HG02973 (cell line): ENCODE measurements around the gene SLFN12L.
A peak's percentile ranks its signal among the peaks of the same experiment; 100 is the strongest.
"Not testable (repeated sequence)": the region's sequence is repeated elsewhere in the genome, so short reads cannot be mapped to it uniquely, and the experiment has no call there.

Experiments
- ATAC-seq: cut with Tn5 transposase; IDR thresholded peaks from one replicate; pipeline ENCODE4 v1.9.1; 2021; ENCODE audit warnings: moderate library complexity; ENCODE audit not compliant: unreplicated experiment

SLFN12L gene

GRCh38 chr17:35498448-35499178 is 38.9 kb downstream of the SLFN12L start:
- ATAC-seq: no peak

GRCh38 chr17:35496451-35497290 is 40.8 kb downstream of the SLFN12L start:
- ATAC-seq: no peak

- ATAC-seq: no peak
Measured at GRCh38 chr17:35493040-35493439, 44.4 kb downstream of the SLFN12L start.

GRCh38 chr17:35491417-35491816 is 46.1 kb downstream of the SLFN12L start:
- no peak for ATAC-seq

- ATAC-seq: no peak
Measured at GRCh38 chr17:35489944-35490343, 47.5 kb downstream of the SLFN12L start.

GRCh38 chr17:35488991-35489390 is 48.5 kb downstream of the SLFN12L start:
- no peak for ATAC-seq

- ATAC-seq: peak; percentile 55
Measured at GRCh38 chr17:35486920-35487732, 50.4 kb downstream of the SLFN12L start.

- no peak for ATAC-seq
Measured at GRCh38 chr17:35479271-35479670, 58.2 kb downstream of the SLFN12L start.

- ATAC-seq: no peak
Measured at GRCh38 chr17:35477248-35477647, 60.2 kb downstream of the SLFN12L start.

- ATAC-seq: no peak
Measured at GRCh38 chr17:35476283-35476820, 61.1 kb downstream of the SLFN12L start.

- ATAC-seq: no peak
Measured at GRCh38 chr17:35468475-35468874, 69.0 kb downstream of the SLFN12L start.

- no peak for ATAC-seq
Measured at GRCh38 chr17:35467824-35468223, 69.7 kb downstream of the SLFN12L start.

- ATAC-seq: peak; percentile 76
Measured at GRCh38 chr17:35460354-35460851, 77.1 kb downstream of the SLFN12L start.

GRCh38 chr17:35454035-35454434 is 83.4 kb downstream of the SLFN12L start:
- ATAC-seq: not testable (repeated sequence)

- no peak for ATAC-seq
Measured at GRCh38 chr17:35453171-35453570, 84.3 kb downstream of the SLFN12L start.

GRCh38 chr17:35449371-35449931 is 88.0 kb downstream of the SLFN12L start:
- ATAC-seq: no peak

GRCh38 chr17:35448899-35449227 is 88.6 kb downstream of the SLFN12L start:
- ATAC-seq: no peak

- peak; percentile 68 for ATAC-seq
Measured at GRCh38 chr17:35448214-35448898, 89.1 kb downstream of the SLFN12L start, which contains the start of gene SLFN13. TSS of gene SLFN13 (minus strand) at chr17:35448766. CDS start at chr17:35445680, 3,086 bp downstream.

GRCh38 chr17:35447499-35447898 is 90.0 kb downstream of the SLFN12L start:
- no peak for ATAC-seq

GRCh38 chr17:35438433-35438832 is 99.0 kb downstream of the SLFN12L start:
- no peak for ATAC-seq
